ENCODE results near the gene CHD1L. TPM values are rescaled to one million over a fixed set of nuclear protein-coding genes. Genes with fewer than 3 reads are reported as not detected.

The CHD1L gene
- total RNA-seq, 4 donors from 2014 or later = 12.7 to 20.6 (median 16.9) TPM

- TF ChIP-seq POLR2A (IDR thresholded peaks at IDR 0.05) (no peak), CTCF (IDR thresholded peaks at IDR 0.05) (no peak)
- DNase-seq (ENCODE audit: low spot score in 2 of 2) = peak; percentile 21 to 86
- 0 to 1% methylated on average over 30 of the region's 30 CpGs for WGBS, 2 donors
- peak overlapping the region; percentile 80 for H3K4me3 ChIP-seq (ENCODE audit: low read depth, poor library complexity, severe bottlenecking)
- intact Hi-C loops (cut with DNase I; ENCODE audit: low total_unique reads) = loop anchor here (5.0 kb wide), 1 partner anchor 71 kb away; the partner anchor contains the start of gene PRKAB2
Observed at GRCh38 chr1:147243228-147243685, 773 bp downstream of the CHD1L start.

DNA sequence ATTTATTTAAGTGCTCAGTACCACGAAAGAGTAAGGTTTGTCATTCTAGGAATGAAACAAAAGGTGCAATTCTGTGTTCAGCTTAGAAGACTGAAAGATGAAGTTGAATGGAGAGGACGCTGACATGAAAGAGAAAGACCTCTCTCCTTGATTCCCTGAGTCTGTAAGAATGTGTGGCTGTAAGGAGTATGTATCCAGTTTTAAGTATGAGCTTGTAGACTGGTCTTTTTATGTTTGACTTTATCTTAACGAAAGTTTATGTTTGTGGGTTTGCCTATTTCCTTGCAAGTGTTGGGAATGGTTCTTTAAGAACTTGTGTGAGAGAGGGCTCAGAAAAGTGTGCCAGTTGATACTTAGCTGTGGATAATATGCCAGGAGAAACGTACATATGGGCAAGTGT, 1.4 kb downstream of the CHD1L start:
- no peak for DNase-seq (ENCODE audit: low spot score in 2 of 2)
- intact Hi-C loops (cut with DNase I; ENCODE audit: low total_unique reads) = loop anchor here (5.0 kb wide), 1 partner anchor 72 kb away; the partner anchor contains the start of gene PRKAB2
- 10 to 15% methylated on average over 4 of the region's 4 CpGs for WGBS, 2 donors
- H3K4me3 ChIP-seq (ENCODE audit: low read depth, poor library complexity, severe bottlenecking) = peak overlapping the region; percentile 80
- TF ChIP-seq POLR2A (IDR thresholded peaks at IDR 0.05) (no peak), CTCF (IDR thresholded peaks at IDR 0.05) (no peak)

GRCh38 chr1:147245129-147245528, 2.6 kb downstream of the CHD1L start:
- 88 to 89% methylated on average over 6 of the region's 6 CpGs for WGBS, 2 donors
- H3K4me3 ChIP-seq (ENCODE audit: low read depth, poor library complexity, severe bottlenecking) = no peak overlapping the region
- TF ChIP-seq CTCF (IDR thresholded peaks at IDR 0.05) = no peak
- TF ChIP-seq POLR2A (IDR thresholded peaks at IDR 0.05) = no peak
- intact Hi-C loops (cut with DNase I; ENCODE audit: low total_unique reads) = no loop called here
- DNase-seq (ENCODE audit: low spot score in 2 of 2) = no peak

GRCh38 chr1:147245586-147246021, 3.1 kb downstream of the CHD1L start:
- intact Hi-C loops (cut with DNase I; ENCODE audit: low total_unique reads) = no loop called here
- no peak for DNase-seq (ENCODE audit: low spot score in 2 of 2)
- 68 to 74% methylated on average over 3 of the region's 3 CpGs for WGBS, 2 donors
- TF ChIP-seq POLR2A (IDR thresholded peaks at IDR 0.05) (no peak), CTCF (IDR thresholded peaks at IDR 0.05) (no peak)
- no peak overlapping the region for H3K4me3 ChIP-seq (ENCODE audit: low read depth, poor library complexity, severe bottlenecking)

- DNase-seq (ENCODE audit: low spot score in 2 of 2) = no peak
- no peak overlapping the region for H3K4me3 ChIP-seq (ENCODE audit: low read depth, poor library complexity, severe bottlenecking)
- intact Hi-C loops (cut with DNase I; ENCODE audit: low total_unique reads) = no loop called here
- 78 to 88% methylated on average over 2 of the region's 2 CpGs for WGBS, 2 donors
- TF ChIP-seq CTCF (IDR thresholded peaks at IDR 0.05) (no peak), POLR2A (IDR thresholded peaks at IDR 0.05) (no peak)
Observed at GRCh38 chr1:147246044-147246690, 3.7 kb downstream of the CHD1L start.
